SK-N-SH treated with all-trans-retinoic acid at 6 μM for 48 hours (cell line): Measurements from ENCODE around the gene BPIFA3.

Experiments used
- ATAC-seq: fragments of 200-7000 bp; cut with Tn5 transposase; 3 replicates; pipeline ENCODE4 v1.9.1; 2020; ENCODE audit warnings: mild to moderate bottlenecking, moderate library complexity
- BACH2 ChIP-seq: fragments of 250-450 bp; sonication (Bioruptor Pico); IDR thresholded peaks from 2 replicates; pipeline ENCODE4 v1.9.0; 2021; ENCODE audit warnings: mild to moderate bottlenecking, borderline replicate concordance
- CREB5 ChIP-seq: fragments of 250-450 bp; sonication (Bioruptor Pico); IDR thresholded peaks from 2 replicates; pipeline ENCODE4 v1.5.1; 2020; ENCODE audit warnings: low read depth, mild to moderate bottlenecking, moderate library complexity
- CSDC2 ChIP-seq: fragments of 250-450 bp; sonication (Bioruptor Pico); IDR thresholded peaks from 2 replicates; pipeline ENCODE4 v1.5.0; 2020; ENCODE audit warnings: mild to moderate bottlenecking, moderate library complexity
- CSRNP3 ChIP-seq: fragments of 250-450 bp; sonication (Bioruptor Pico); IDR thresholded peaks from 2 replicates; pipeline ENCODE4 v1.5.1; 2021; ENCODE audit warnings: mild to moderate bottlenecking, moderate library complexity
- ESRRG ChIP-seq: fragments of 250-450 bp; sonication (Bioruptor Pico); IDR thresholded peaks from 2 replicates; pipeline ENCODE4 v1.6.1; 2021; ENCODE audit warnings: mild to moderate bottlenecking
- GLIS3 ChIP-seq: fragments of 250-450 bp; sonication (Bioruptor Pico); IDR thresholded peaks from 2 replicates; pipeline ENCODE4 v1.5.0; 2020; ENCODE audit warnings: mild to moderate bottlenecking, moderate library complexity
- ISL1 ChIP-seq: fragments of 250-450 bp; sonication (Bioruptor Pico); IDR thresholded peaks from 2 replicates; pipeline ENCODE4 v2.1.2; 2022; ENCODE audit warnings: mild to moderate bottlenecking, moderate library complexity
- OSR1 ChIP-seq: fragments of 250-450 bp; sonication (Bioruptor Pico); IDR thresholded peaks from 2 replicates; pipeline ENCODE4 v1.8.0; 2022; ENCODE audit warnings: moderate library complexity, mild to moderate bottlenecking, inconsistent platforms
- PATZ1 ChIP-seq: fragments of 250-450 bp; sonication (Bioruptor Pico); IDR thresholded peaks from 2 replicates; pipeline ENCODE4 v1.8.0; 2020; ENCODE audit warnings: mild to moderate bottlenecking, moderate library complexity, borderline replicate concordance
- PPARA ChIP-seq: fragments of 250-450 bp; sonication (Bioruptor Pico); IDR thresholded peaks from 2 replicates; pipeline ENCODE4 v1.5.0; 2020; ENCODE audit warnings: mild to moderate bottlenecking, borderline replicate concordance
- RARB ChIP-seq: fragments of 250-450 bp; sonication (Bioruptor Pico); IDR thresholded peaks from 2 replicates; pipeline ENCODE4 v1.8.0; 2021; ENCODE audit warnings: mild to moderate bottlenecking, moderate library complexity
- SNAI2 ChIP-seq: fragments of 250-450 bp; sonication (Bioruptor Pico); IDR thresholded peaks from 2 replicates; pipeline ENCODE4 v1.5.0; 2020; ENCODE audit warnings: mild to moderate bottlenecking, moderate library complexity
- TCF4 ChIP-seq: fragments of 250-450 bp; sonication (Bioruptor Pico); IDR thresholded peaks from 2 replicates; pipeline ENCODE4 v1.8.0; 2021; ENCODE audit warnings: mild to moderate bottlenecking, moderate library complexity, borderline replicate concordance
- TOX ChIP-seq: fragments of 250-450 bp; sonication (Bioruptor Pico); IDR thresholded peaks from 2 replicates; pipeline ENCODE4 v1.8.0; 2021; ENCODE audit warnings: mild to moderate bottlenecking, moderate library complexity, borderline replicate concordance
- TSHZ2 ChIP-seq: fragments of 250-450 bp; sonication (Bioruptor Pico); IDR thresholded peaks from 2 replicates; pipeline ENCODE4 v1.5.0; 2020; ENCODE audit warnings: mild to moderate bottlenecking, moderate library complexity
- ZC3H10 ChIP-seq: fragments of 250-450 bp; sonication (Bioruptor Pico); IDR thresholded peaks from 2 replicates; pipeline ENCODE4 v1.5.1; 2021; ENCODE audit warnings: mild to moderate bottlenecking, moderate library complexity
- ZFP3 ChIP-seq: fragments of 250-450 bp; sonication (Bioruptor Pico); IDR thresholded peaks from 2 replicates; pipeline ENCODE4 v1.5.0; 2020; ENCODE audit warnings: mild to moderate bottlenecking, moderate library complexity
- ZNF565 ChIP-seq: fragments of 450-650 bp; formaldehyde crosslinking; conservative IDR thresholded peaks from 2 replicates; pipeline ENCODE4 v1.5.0; 2020; ENCODE audit warnings: low read depth, mild to moderate bottlenecking, moderate library complexity
- ZNF70 ChIP-seq: fragments of 450-650 bp; formaldehyde crosslinking; IDR thresholded peaks from 2 replicates; pipeline ENCODE4 v1.5.0; 2020; ENCODE audit warnings: mild to moderate bottlenecking, moderate library complexity
- ZNF8 ChIP-seq: fragments of 450-650 bp; formaldehyde crosslinking; IDR thresholded peaks from 2 replicates; pipeline ENCODE4 v1.5.0; 2020; ENCODE audit warnings: mild to moderate bottlenecking, moderate library complexity
- TF ChIP-seq, protein P1 (sequence below): fragments of 250-450 bp; sonication (Bioruptor Pico); IDR thresholded peaks from 2 replicates; pipeline ENCODE4 v1.8.0; 2021; ENCODE audit warnings: low read depth, mild to moderate bottlenecking, moderate library complexity, borderline replicate concordance

BPIFA3 gene

GRCh38 chr20:33255005-33255404, 37.9 kb downstream of the BPIFA3 start:
- no peak for ATAC-seq
- TF ChIP-seq ZNF565 (no peak), ESRRG (no peak), PPARA (CRISPR knock-in tag) (no peak), PATZ1 (CRISPR knock-in tag) (no peak), ISL1 (CRISPR knock-in tag) (no peak), ZC3H10 (no peak), SNAI2 (no peak), OSR1 (CRISPR knock-in tag) (no peak), ZNF8 (CRISPR knock-in tag) (no peak)

DNA sequence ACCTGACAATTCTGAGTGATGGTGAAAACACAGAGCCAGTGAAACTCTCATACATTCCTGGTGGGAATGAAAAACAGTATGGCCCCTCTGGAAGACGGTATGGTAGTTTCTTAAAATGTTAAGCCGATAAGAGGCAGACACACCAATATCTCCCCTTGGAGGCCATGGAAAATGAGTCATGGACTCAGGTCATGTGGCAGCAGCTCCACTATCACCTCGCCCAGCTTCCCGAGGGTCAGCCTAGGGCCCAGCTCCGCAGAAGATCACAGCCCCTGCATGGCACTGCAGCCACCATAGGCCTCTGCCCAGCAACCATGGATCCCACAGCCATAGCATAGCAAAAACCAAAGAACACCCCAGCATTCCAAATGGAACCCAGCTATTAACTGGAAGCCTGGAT, 40.1 kb downstream of the BPIFA3 start:
- ATAC-seq = no peak
- TF ChIP-seq ZFP3 (no peak), GLIS3 (CRISPR knock-in tag) (no peak), TOX (no peak), CREB5 (CRISPR knock-in tag) (no peak), ZNF8 (CRISPR knock-in tag) (no peak), SNAI2 (no peak), ZNF70 (CRISPR knock-in tag) (no peak), ESRRG (no peak), BACH2 (CRISPR knock-in tag) (no peak), OSR1 (CRISPR knock-in tag) (no peak)
- TF ChIP-seq, protein P1, sequence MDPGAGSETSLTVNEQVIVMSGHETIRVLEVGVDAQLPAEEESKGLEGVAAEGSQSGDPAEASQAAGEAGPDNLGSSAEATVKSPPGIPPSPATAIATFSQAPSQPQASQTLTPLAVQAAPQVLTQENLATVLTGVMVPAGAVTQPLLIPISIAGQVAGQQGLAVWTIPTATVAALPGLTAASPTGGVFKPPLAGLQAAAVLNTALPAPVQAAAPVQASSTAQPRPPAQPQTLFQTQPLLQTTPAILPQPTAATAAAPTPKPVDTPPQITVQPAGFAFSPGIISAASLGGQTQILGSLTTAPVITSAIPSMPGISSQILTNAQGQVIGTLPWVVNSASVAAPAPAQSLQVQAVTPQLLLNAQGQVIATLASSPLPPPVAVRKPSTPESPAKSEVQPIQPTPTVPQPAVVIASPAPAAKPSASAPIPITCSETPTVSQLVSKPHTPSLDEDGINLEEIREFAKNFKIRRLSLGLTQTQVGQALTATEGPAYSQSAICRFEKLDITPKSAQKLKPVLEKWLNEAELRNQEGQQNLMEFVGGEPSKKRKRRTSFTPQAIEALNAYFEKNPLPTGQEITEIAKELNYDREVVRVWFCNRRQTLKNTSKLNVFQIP = no peak

DNA sequence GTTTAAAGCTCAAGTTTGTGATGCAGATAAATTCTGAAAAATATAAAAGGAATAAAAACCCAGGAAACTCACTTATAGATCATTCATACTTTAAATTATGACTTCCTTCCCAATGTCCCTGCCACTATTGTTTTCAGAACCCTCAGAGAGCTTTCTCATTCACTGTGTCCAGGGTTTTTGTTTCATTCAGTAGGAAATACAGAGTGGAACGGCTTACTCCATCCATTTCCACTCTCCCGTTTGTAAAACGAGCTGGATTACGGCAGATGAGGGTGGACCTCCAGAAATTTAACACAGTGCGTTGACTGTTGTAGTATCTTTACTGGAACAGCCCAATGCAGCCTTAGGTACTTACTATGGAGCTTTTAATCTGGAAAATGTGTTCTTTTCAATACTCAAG, 42.2 kb downstream of the BPIFA3 start:
- TF ChIP-seq TCF4 (CRISPR knock-in tag) (no peak), TOX (no peak), RARB (CRISPR knock-in tag) (no peak), CSRNP3 (CRISPR knock-in tag) (no peak), ZNF565 (no peak), PPARA (CRISPR knock-in tag) (no peak), BACH2 (CRISPR knock-in tag) (no peak), TSHZ2 (no peak), CSDC2 (CRISPR knock-in tag) (no peak), SNAI2 (no peak), PATZ1 (CRISPR knock-in tag) (no peak)
- TF ChIP-seq, protein P1 = no peak
- no peak for ATAC-seq
